Measurements from ENCODE around the gene NCAPH2. TPM values are rescaled to one million over a fixed set of nuclear protein-coding genes. Genes with fewer than 3 reads are reported as not detected.

The NCAPH2 gene
- total RNA-seq, 2 donors from 2014 or later: 30.6 to 35.9 TPM

GRCh38 chr22:50546326-50547262 is 38.6 kb downstream of the NCAPH2 start:
- 70% methylated on average over 49 of the region's 78 CpGs; no CpG with 5 or more reads in 1 of the 2 donors for WGBS, 2 donors
- no peak for ATAC-seq
- Histone ChIP-seq H3K27ac (no peak overlapping the region), H3K4me1 (peaks cover 22% of the 10 kb centered on the region), H3K4me3 (no peak overlapping the region), H3K27me3 (peaks cover 0 to 23% of the 10 kb centered on the region in 2 donors), H3K36me3 (replicated peaks in 1 of 2; ENCODE audit: insufficient read depth in 1 of 2, low read depth in 2 of 2) (no peaks in the 10 kb centered on the region), H3K9me3 (no peaks in the 10 kb centered on the region)
- TF ChIP-seq CTCF (IDR thresholded peaks at IDR 0.05): no peak
- no peak for TF ChIP-seq POLR2A (IDR thresholded peaks at IDR 0.05)
- DNase-seq: no peak
- intact Hi-C loops (cut with DNase I): no loop called here

GRCh38 chr22:50547263-50547985 is 39.4 kb downstream of the NCAPH2 start:
- Histone ChIP-seq H3K9me3 (no peaks in the 10 kb centered on the region), H3K36me3 (replicated peaks in 1 of 2; ENCODE audit: insufficient read depth in 1 of 2, low read depth in 2 of 2) (no peaks in the 10 kb centered on the region), H3K4me3 (no peak overlapping the region), H3K27me3 (peaks cover 0 to 23% of the 10 kb centered on the region in 2 donors), H3K4me1 (peaks cover 22% of the 10 kb centered on the region), H3K27ac (no peak overlapping the region)
- no peak for DNase-seq
- intact Hi-C loops (cut with DNase I): no loop called here
- TF ChIP-seq CTCF (IDR thresholded peaks at IDR 0.05) (no peak), POLR2A (IDR thresholded peaks at IDR 0.05) (no peak)
- no peak for ATAC-seq
- WGBS, 2 donors: 36 to 37% methylated on average over 17 to 33 of the region's 35 CpGs

GRCh38 chr22:50548040-50548920 is 40.3 kb downstream of the NCAPH2 start:
- H3K36me3 ChIP-seq (replicated peaks in 1 of 2; ENCODE audit: insufficient read depth in 1 of 2, low read depth in 2 of 2): no peaks in the 10 kb centered on the region
- peaks cover 0 to 23% of the 10 kb centered on the region in 2 donors for H3K27me3 ChIP-seq
- peaks cover 22% of the 10 kb centered on the region for H3K4me1 ChIP-seq
- DNase-seq (peak in 3 of 4 donors; percentile 39 to 49 (median 45)), ATAC-seq (peak; percentile 47)
- no peak overlapping the region for H3K27ac ChIP-seq
- intact Hi-C loops (cut with DNase I): no loop called here
- WGBS, 2 donors: 0 to 21% methylated on average over 7 to 34 of the region's 56 CpGs
- H3K9me3 ChIP-seq: no peaks in the 10 kb centered on the region
- no peak overlapping the region for H3K4me3 ChIP-seq
- TF ChIP-seq POLR2A (IDR thresholded peaks at IDR 0.05): no peak
- no peak for TF ChIP-seq CTCF (IDR thresholded peaks at IDR 0.05)

GRCh38 chr22:50548921-50549790 is 41.1 kb downstream of the NCAPH2 start:
- H3K36me3 ChIP-seq (replicated peaks in 1 of 2; ENCODE audit: insufficient read depth in 1 of 2, low read depth in 2 of 2): no peaks in the 10 kb centered on the region
- no peak overlapping the region for H3K27ac ChIP-seq
- DNase-seq (no peak), ATAC-seq (no peak)
- 63 to 76% methylated on average over 11 to 56 of the region's 68 CpGs for WGBS, 2 donors
- peaks cover 16% of the 10 kb centered on the region for H3K4me1 ChIP-seq
- no peak overlapping the region for H3K4me3 ChIP-seq
- peaks cover 0 to 23% of the 10 kb centered on the region in 2 donors for H3K27me3 ChIP-seq
- intact Hi-C loops (cut with DNase I): no loop called here
- TF ChIP-seq CTCF (IDR thresholded peaks at IDR 0.05): no peak
- TF ChIP-seq POLR2A (IDR thresholded peaks at IDR 0.05): no peak
- H3K9me3 ChIP-seq: no peaks in the 10 kb centered on the region
